Thoracic aorta (tissue), 2 donors: ENCODE data around the gene THRB. TPM values are rescaled to one million over a fixed set of nuclear protein-coding genes. Genes with fewer than 3 reads are reported as not detected.
A peak's percentile ranks its signal among the peaks of the same experiment; 100 is the strongest.

ENCODE experiments used
- ATAC-seq: fragments of 150-250 bp; one replicate; pipeline ENCODE4 v1.8.0; 2017; ENCODE audit warnings: low read depth; ENCODE audit not compliant: insufficient number of reproducible peaks, low FRiP score
- DNase-seq: peaks from one replicate; pipeline ENCODE4 v3.0.0-alpha.2; 2020; ENCODE audit warnings: low spot score
- H3K27ac ChIP-seq, 2 donors: fragments of 200-600 bp; sonication (generic); 1 replicate in 1 of 2; 2 replicates in 1 of 2; pipeline ENCODE4 v1.5.1; 2016; ENCODE audit warnings: mild to moderate bottlenecking in 2 of 2, moderate library complexity in 2 of 2
- H3K27me3 ChIP-seq: fragments of 200-600 bp; sonication (generic); replicated peaks from 2 replicates; pipeline ENCODE4 v1.6.0; 2016; ENCODE audit warnings: mild to moderate bottlenecking; ENCODE audit not compliant: insufficient read depth
- H3K36me3 ChIP-seq: fragments of 200-600 bp; sonication (generic); one replicate; pipeline ENCODE4 v1.5.1; 2016
- H3K4me1 ChIP-seq, 2 donors: fragments of 200-600 bp; sonication (generic); 1 replicate in 1 of 2; 2 replicates in 1 of 2; pipeline versions ENCODE4 v1.5.1 to v1.6.0; 2016; ENCODE audit warnings: low read depth in 2 of 2, mild to moderate bottlenecking in 1 of 2; ENCODE audit not compliant: control insufficient read depth in 1 of 2
- H3K4me3 ChIP-seq: fragments of 200-600 bp; sonication (generic); 2 replicates; pipeline ENCODE4 v1.5.1; 2016; ENCODE audit warnings: mild to moderate bottlenecking
- H3K9me3 ChIP-seq: fragments of 200-600 bp; sonication (generic); 2 replicates; pipeline ENCODE4 v1.5.1; 2016
- total RNA-seq, 2 donors: library from RNA; depleted of rRNA; stranded (reverse); fragments of >200 nt; gene quantifications; one replicate each; pipeline versions ENCODE4 v1.1.0 to v1.2.3, GENCODE V29; 2016
- TF ChIP-seq, protein P1 (sequence below): fragments of 200-600 bp; sonication (generic); IDR thresholded peaks from one replicate; pipeline ENCODE4 v1.5.1; 2019; ENCODE audit warnings: antibody characterized with exemption

THRB gene
- total RNA-seq, 2 donors from 2014 or later, result 40.3 to 65.6 TPM

DNA sequence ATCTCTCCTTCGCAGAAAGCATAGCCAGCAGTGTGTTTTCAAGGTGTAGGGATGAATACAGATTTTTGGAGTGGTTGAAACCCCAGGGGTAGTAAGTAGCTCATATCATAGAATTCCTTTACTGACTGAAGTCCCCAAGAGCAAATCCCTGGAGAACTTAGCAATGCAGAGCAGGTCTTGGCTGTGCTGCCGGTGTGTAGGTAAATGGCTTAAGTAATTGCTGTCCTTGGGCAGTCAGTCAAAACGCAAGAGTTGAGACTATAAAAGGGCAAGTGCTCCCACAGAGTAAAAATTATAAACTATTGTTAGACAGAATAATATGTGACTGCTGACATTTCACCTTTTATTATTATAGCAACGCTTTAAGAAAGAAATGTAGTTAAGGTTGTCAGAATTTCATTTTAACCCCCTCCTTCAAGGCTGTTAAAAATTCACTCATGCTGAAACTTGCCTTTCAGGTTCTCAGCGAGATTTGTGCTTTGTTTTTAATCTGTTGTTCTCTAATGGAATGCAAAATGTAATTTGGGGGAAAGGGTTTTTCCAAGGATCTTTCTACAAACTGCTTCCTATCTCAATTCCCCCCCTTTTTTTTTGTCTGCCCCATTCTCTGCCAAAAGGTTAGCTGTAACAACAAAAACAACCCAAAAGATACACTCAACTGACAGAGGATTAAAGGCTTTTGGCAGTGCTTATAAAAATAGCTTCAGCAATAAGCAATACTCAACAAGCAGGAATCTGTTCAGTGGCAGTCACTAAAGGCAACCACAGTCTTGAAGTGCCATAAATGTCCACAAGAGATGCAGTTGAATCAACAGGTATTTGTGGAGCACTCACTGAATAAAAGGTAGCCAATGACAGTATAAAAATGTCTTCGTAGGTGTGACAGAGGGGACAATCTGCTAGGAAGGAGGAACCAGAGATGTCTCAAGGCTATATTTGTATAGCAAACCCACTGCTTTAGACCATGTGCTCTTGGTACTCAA, 105.3 kb downstream of the THRB start:
- Histone ChIP-seq H3K9me3 (no peaks in the 10 kb centered on the region), H3K27me3 (no peaks in the 10 kb centered on the region), H3K27ac (peak overlapping the region; percentile 59 to 76), H3K4me1 (peaks cover 28 to 95% of the 10 kb centered on the region in 2 donors), H3K36me3 (no peaks in the 10 kb centered on the region), H3K4me3 (peak overlapping the region; percentile 5)
- ATAC-seq (no peak), DNase-seq (no peak)
- TF ChIP-seq, protein P1, sequence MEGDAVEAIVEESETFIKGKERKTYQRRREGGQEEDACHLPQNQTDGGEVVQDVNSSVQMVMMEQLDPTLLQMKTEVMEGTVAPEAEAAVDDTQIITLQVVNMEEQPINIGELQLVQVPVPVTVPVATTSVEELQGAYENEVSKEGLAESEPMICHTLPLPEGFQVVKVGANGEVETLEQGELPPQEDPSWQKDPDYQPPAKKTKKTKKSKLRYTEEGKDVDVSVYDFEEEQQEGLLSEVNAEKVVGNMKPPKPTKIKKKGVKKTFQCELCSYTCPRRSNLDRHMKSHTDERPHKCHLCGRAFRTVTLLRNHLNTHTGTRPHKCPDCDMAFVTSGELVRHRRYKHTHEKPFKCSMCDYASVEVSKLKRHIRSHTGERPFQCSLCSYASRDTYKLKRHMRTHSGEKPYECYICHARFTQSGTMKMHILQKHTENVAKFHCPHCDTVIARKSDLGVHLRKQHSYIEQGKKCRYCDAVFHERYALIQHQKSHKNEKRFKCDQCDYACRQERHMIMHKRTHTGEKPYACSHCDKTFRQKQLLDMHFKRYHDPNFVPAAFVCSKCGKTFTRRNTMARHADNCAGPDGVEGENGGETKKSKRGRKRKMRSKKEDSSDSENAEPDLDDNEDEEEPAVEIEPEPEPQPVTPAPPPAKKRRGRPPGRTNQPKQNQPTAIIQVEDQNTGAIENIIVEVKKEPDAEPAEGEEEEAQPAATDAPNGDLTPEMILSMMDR, result no peak

DNA sequence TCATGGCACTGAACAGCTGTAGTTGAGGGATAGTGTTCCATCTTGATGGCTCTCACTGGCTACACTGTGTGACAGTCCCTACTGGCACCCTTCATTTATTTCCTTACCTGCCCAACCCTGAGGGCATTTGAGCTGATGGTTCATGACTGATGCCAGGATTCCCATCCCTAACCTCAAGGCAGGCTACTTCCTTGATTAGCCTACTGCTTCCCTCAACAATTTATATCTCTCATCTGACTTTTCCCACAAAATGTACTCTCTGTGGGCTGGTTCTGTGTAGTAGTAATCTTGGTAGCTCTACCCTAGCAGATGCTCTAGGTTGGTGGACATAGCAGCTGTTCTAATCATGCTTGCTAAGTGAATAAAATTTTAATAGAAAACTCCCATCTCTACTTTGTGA, 106.0 kb downstream of the THRB start:
- Histone ChIP-seq H3K4me3 (no peak overlapping the region), H3K27me3 (no peaks in the 10 kb centered on the region), H3K9me3 (no peaks in the 10 kb centered on the region), H3K27ac (peak overlapping the region; percentile 59 to 76), H3K4me1 (peaks cover 28 to 97% of the 10 kb centered on the region in 2 donors), H3K36me3 (no peaks in the 10 kb centered on the region)
- ATAC-seq, result no peak
- TF ChIP-seq, protein P1, result no peak
- no peak for DNase-seq

DNA sequence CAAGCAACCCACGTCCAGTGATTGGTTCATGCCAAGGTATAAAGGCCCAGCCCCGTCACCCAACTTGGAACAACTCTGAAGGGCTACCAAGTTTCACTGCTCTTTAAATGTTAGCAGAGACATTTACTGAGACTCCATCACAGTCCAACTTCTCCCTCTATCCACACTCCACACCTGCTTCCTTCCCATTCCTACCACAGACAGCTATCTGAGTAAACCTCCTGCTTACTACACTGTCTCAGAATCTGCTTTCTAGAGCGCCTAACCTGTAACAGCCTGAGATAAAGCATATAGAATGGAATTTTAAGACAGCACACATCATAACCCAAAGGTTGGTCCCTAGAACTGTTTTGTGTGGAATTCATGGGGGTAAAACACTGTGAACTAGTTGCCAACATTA, 106.5 kb downstream of the THRB start:
- Histone ChIP-seq H3K27me3 (no peaks in the 10 kb centered on the region), H3K4me1 (peaks cover 28 to 92% of the 10 kb centered on the region in 2 donors), H3K27ac (peak overlapping the region; percentile 59 to 76), H3K4me3 (no peak overlapping the region), H3K36me3 (no peaks in the 10 kb centered on the region), H3K9me3 (no peaks in the 10 kb centered on the region)
- TF ChIP-seq, protein P1, result no peak
- ATAC-seq (no peak), DNase-seq (no peak)

DNA sequence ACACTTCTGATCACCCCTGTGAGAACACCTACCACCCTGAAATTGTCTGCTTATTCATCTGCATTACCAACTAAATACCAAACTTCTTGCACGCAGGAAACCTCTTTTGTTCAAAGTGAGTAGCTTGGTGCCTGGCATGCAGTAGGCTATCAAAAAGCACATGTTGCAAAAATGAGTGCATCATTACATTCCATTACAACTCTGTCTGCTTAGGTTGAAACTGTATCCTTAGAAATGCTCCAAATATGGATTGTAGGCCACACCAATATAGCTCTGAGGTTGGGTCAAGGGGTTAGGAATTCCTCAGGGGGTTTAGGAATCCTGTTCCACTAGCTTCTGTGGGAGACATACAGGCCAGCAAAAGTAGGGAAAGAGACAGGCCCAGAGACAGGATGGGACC, 107.2 kb downstream of the THRB start:
- DNase-seq, result no peak
- no peak overlapping the region for H3K4me3 ChIP-seq
- TF ChIP-seq, protein P1, result no peak
- no peaks in the 10 kb centered on the region for H3K9me3 ChIP-seq
- H3K4me1 ChIP-seq, result peaks cover 28 to 94% of the 10 kb centered on the region in 2 donors
- H3K27ac ChIP-seq, result peak overlapping the region; percentile 59 to 76
- no peaks in the 10 kb centered on the region for H3K27me3 ChIP-seq
- no peaks in the 10 kb centered on the region for H3K36me3 ChIP-seq
- ATAC-seq, result no peak

DNA sequence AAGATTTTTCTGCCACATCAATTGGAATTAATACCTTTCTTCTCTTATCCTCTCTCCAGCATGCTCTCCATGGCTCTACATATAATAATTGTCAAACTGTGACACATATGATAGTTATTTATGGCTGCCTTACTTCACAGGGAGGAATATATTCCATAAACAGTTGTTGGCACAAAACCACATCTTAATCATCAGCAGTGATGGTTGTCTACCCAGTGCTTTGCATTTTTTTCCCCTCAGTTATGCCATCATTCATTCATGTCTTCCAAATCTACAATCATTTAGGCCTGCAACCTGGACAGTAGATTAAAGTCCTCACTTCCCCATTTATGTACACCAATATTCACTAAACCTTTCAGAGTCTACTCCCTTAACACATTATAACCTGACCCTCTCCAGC, 107.7 kb downstream of the THRB start:
- no peak for DNase-seq
- H3K27me3 ChIP-seq, result no peaks in the 10 kb centered on the region
- H3K9me3 ChIP-seq, result no peaks in the 10 kb centered on the region
- ATAC-seq, result no peak
- peaks cover 28 to 91% of the 10 kb centered on the region in 2 donors for H3K4me1 ChIP-seq
- no peaks in the 10 kb centered on the region for H3K36me3 ChIP-seq
- H3K27ac ChIP-seq, result peak overlapping the region; percentile 59 to 76
- no peak overlapping the region for H3K4me3 ChIP-seq
- TF ChIP-seq, protein P1, result no peak
